Skeletal muscle cell (primary cell): ENCODE results near the gene ARL4A.

Experiments
- DNase-seq: peaks from one replicate; pipeline ENCODE4 v3.0.0-alpha.2; 2010; ENCODE audit warnings: low read depth
- H3K4me3 ChIP-seq: 2 replicates; pipeline ENCODE4 v1.5.1; 2011; ENCODE audit warnings: low read depth, mild to moderate bottlenecking, control low read depth, low read length, moderate library complexity

The ARL4A gene

DNA sequence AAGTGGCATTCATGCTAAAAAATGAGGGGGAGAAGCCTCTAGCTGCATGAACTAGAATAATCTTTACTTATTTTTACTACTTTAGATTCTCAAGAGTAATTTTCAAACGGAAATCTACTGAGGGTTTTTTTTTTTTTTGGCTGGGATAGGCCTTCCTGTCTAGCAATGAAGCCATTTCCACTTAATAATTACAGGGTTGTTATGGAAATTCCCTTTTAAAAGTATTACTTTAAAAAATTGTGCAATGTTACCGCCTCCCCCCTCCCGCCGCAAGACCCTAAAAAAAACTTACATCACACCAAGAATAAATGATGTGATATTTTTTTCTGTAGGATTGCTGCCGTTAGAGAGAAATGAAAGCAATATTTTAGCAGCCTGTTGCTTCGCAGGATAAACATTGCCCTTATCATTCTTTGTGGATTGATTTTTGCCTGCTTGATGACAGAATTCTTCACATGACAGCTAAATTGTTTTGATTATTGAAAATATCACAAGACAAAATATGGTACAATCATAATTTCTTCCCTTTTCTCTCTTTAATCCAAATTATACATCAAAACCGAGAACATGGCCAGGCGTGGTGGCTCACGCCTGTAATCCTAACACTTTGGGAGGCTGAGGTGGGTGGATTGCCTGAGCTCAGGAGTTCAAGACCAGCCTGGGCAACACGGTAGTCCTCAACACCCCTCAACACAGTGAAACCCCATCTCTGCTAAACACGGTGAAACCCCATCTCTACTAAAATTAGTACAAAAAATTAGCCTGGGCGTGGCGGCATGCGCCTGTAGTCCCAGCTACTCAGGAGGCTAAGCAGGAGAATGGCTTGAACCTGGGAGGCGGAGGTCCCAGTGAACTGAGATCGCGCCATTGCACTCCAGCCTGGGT lies 32.8 kb downstream of the ARL4A start:
- no peak for DNase-seq
- no peak overlapping the region for H3K4me3 ChIP-seq

DNA sequence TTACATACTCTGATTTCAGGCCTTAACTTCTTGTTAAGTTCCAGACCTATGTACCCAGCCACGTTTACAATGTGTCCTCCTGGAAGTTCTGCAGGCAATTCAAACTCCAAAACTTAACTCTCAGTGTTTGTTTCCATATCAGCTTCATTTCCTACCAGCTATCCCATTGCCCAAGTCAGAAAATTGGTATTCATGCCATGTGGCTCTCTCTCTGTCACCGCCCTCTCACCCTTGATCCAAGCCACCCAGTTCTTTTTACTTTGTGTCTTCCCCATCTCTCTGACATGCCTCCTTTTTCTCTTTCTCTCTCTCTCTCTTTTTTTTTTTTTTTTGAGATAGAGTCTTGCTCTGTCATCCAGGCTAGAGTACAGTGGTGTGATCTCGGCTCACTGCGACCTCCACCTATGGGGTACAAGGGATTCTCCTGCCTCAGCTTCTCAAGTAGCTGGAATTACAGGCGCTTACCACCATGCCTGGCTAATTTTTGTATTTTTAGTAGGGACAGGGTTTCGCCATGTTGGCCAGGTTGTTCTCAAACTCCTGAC lies 33.9 kb downstream of the ARL4A start:
- no peak for DNase-seq
- no peak overlapping the region for H3K4me3 ChIP-seq

DNA sequence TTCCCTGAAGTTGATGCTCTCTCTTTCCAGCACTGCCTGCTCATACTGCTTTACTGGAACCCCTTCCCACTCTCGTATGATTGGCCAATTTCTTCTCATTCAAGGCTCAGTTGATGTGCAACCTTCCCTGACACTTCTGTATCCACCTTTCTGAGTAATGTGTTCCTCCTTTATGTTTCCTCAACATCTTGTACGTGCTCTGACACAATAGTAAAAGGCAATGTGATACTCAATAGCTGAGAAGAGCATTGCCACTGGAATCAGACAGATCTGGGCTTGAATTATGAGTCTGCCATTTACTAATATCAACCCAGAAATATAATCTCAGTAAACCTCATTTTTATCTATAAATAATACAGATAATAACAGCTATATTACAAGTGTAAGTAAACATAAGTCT lies 34.7 kb downstream of the ARL4A start:
- no peak for DNase-seq
- no peak overlapping the region for H3K4me3 ChIP-seq

DNA sequence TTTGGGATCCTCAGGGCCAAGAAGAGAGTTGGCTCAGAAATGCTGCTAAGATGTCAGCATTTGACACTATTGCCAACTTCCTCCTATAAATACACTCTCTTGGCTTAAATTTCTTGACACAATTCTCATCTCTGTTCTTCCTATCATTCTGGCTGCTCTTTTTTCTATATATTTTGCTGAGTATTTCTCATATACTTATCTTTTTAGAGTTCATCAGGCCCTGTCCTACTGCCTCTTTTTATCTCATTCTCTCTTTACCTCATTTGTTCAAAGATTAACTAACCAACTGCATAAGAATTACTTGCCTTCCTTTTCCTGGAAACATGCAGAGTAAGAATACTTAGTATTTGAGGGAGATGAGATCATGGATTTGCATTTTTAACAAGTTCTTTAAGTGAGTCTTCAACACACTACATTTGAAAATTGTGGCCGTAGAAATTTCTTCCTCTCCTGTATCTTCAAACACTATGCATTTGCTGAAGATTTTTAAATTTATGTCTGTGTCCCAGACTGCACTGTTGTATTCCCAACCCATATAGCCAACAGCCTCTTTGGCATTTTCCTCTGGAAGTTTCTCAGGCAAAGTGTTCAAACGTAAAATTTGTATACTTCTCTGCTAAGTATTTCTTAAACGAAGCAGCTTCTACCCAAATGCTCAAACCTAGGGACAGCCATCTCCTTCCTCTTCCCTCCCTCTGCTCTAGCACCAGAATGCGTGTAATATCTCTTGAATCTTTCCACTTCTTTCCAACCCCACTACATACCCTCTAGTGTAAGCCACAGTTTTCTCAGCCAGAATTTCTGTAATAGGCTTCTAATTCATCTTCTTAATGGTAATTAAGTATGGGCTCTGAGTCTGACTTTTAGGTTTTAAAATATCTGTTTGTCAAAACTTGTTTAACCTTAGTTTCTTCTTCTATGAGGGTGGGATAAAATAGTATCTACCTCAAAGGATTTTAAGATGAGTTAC lies 35.5 kb downstream of the ARL4A start:
- DNase-seq = no peak
- no peak overlapping the region for H3K4me3 ChIP-seq

DNA sequence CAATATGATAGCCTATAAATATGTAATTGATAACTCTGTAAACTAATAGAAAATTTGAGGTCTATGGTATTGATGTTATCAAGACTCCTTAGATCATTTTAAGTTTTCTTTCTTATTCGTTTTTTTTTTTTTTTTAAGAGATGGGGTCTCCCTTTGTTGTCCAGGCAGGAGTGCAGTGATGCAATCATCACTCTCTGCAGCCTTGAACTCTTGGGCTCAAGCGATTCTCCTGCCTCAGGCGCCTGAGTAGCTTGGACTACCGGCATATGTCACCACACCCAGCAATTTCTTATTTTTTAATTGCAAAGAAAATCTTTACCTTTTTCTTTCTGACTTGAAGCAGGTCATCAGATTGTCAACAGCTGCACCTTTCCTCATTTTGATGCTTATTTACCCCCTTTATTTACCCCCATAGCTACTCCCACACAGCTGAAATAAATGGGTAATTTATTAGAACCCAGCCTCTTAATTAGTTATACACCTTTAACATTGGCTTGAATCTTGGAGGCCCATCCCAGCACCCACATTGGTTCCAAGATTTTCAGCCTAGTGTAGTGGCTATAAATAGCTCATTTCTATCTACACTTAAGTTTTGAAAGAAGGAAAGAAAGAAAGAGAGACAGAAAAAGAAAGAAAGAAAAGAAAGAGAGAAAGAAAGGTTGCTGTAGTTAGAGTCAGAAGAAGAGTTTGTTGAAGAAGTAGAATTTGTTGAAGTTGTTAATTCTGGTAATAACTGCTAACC lies 38.3 kb downstream of the ARL4A start:
- no peak for DNase-seq
- H3K4me3 ChIP-seq = no peak overlapping the region

DNA sequence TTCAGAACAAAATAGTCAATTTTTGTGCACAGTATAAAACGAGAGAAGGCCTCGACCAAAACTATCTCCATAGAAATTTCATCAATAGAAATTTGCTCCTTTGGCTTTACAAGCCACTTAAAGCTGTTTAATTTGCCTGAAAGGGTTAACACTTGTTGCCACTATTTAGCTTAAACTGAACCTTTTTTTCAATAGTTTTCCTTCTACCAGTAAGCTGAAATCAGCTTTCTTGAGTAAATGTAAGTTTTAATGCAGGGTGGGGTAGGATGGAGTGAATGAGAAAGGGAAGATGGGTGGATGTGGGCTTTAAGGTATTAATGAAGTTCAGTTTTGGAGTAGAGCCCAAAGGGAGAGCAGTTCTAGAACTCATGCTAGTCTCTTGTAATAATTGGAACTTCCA lies 39.5 kb downstream of the ARL4A start:
- DNase-seq = no peak
- no peak overlapping the region for H3K4me3 ChIP-seq

DNA sequence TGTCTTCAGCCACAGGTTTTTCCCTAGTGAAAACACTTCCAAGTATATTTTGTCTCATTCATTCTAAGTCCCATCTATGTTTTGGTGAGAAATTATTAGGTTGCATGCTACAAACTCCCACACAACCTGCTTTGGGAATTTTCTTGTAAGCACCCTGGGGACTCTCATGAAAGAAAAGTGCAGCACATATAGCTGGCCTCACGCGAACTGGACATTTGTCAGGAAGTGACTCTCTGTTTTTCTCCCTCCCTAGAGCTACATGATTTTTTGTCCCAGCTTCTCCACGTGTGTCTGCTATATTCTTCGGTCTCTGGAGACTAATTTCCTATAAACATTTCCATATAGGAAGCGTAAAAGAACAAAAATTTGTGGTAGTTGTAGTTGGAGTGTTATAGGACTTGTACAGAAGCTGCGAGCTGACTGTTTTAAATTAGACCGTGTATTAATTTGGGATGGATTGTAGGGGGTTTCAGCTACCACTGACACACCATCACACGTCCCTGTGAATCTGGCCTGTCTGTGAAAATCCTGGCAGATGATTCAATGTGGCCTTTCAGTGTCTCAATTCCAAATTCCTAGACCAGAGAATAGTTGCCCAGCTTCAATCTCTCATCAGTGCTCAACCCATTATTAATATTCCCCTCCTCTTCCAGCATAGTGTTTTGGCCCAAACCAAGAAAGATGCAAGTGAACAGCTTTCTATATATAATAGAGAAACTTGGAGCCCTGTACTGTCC lies 40.2 kb downstream of the ARL4A start:
- H3K4me3 ChIP-seq = no peak overlapping the region
- DNase-seq = no peak

DNA sequence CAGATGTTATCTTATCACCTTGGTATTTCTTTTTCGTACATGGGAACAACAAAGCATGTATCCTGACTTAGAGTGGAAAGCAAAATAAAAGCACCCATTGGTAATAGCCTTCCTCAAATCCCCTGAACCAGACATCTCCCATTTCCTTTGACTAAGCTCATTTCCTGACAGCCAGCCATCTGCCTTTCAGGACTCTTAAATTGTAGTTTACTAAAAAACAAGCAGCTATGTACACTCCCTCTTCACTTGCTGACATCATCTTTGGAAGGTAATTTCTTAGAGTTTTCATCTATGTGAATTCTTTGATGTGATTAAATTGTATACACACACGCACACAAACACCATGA lies 40.7 kb downstream of the ARL4A start:
- H3K4me3 ChIP-seq = no peak overlapping the region
- no peak for DNase-seq

DNA sequence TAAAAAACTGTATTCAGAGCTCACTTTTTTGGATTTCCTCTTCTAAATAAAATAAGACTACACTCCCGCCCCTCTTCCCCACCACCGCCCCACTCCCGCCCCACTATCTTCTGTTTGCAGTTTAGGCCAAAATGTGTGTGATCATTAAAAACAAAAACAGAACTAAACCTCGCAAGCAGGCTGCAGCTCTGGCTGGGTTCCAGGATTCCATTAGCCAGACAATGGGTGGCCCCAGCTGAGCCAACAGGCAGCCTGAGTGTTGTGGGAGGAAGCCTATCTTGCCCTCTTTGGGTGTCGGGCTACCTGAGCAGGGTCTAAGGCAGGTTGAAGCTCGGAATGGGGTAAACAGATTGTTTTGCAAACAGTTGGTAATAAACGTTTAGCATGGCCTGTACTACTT lies 41.7 kb downstream of the ARL4A start:
- H3K4me3 ChIP-seq = no peak overlapping the region
- DNase-seq = no peak

DNA sequence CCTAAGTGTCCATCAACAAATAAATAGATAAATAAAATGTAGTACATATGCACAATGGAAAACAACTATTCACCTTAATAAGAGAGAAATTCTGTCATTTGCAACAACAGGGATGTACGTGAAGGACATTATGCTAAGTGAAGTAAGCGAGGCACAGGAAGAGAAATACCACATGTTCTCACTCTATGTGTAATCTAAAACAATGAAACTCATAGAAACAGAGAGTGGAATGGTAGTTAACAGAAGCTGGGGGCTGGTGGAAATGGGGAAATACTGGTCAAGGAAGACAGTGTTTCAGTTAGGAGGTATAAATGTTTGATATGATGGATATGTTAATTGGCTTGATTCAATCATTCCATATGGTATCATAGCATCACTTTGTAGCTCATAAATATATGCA lies 43.1 kb downstream of the ARL4A start:
- no peak overlapping the region for H3K4me3 ChIP-seq
- DNase-seq = no peak

DNA sequence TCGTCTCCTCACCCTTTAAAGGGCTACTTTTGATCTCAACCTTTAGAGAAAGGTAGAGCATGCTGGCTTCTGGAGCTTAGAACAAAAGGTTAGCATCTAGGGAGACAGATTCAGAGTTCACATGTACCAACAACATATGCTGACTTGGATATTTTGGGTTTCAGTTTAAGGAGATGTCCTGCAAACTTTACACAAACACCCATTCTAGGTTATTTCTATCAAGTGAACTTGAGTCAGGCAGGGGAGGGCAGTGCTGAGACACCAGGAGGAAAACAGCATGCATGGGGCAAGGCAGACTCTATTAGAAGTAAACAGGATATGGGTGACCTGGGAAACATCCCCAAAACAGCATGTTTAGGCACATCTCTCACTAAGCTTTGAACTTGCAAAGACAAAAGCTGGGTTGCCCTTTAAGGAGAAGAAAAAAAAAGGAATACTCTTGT lies 43.8 kb downstream of the ARL4A start:
- DNase-seq = no peak

DNA sequence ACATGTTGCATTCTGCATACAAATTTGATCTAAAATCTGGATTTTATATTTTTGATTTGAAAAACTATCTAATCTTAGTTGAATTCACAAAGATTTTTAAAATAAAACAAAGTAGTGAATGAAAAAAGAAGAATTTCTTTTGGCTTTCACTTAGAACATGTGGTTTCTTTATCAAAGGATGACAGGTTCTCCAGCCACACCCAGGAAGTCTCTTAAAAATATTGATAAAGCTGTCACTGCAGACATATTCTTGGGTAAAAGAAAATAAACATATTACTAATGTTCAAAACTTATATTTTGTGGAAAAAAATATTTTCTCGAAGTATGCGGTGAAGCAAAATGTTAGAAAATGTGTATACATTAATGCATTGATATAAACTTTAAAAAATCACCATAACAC lies 44.3 kb downstream of the ARL4A start:
- no peak for DNase-seq

More for the DNA sequence above, 43.8 kb downstream of the ARL4A start:
- no peak overlapping the region for H3K4me3 ChIP-seq

DNA sequence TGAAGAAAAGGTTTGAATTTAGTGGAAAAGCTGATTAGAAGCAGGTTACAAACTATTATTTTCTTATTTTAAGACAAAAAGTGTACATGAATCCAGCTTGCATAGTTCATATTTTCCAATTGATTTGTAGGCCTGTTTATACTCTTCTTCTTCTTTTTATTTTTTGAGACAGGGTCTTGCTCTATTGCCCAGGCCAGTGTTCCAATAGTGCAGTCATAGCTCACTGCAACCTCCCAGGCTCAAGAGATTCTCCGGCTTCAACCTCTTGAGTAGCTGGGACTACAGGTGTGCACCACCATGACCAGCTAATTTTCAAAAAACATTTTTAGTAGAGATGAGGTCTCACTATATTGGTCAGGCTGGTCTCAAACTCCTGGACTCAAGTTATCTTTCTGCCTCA lies 45.0 kb downstream of the ARL4A start:
- no peak for DNase-seq
- no peak overlapping the region for H3K4me3 ChIP-seq

More for the DNA sequence above, 44.3 kb downstream of the ARL4A start:
- no peak overlapping the region for H3K4me3 ChIP-seq

DNA sequence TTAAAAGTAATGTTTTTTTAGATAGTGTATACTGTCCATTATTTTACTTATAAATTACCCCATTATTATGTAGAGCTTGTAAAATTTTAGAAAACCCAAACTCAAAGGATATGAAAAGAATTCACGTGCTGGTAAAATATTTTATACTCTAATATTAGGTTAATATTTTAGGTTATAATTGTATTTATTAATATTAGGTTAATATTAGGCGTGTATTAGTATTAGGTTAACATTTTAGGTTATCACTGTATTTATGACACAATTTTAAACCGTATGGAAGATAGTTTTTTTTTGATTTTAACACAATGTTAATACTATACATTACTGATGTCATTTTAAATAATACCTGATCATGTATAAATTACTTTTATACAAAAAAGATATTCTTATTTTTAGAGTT lies 48.5 kb downstream of the ARL4A start:
- no peak for DNase-seq
- H3K4me3 ChIP-seq = no peak overlapping the region

DNA sequence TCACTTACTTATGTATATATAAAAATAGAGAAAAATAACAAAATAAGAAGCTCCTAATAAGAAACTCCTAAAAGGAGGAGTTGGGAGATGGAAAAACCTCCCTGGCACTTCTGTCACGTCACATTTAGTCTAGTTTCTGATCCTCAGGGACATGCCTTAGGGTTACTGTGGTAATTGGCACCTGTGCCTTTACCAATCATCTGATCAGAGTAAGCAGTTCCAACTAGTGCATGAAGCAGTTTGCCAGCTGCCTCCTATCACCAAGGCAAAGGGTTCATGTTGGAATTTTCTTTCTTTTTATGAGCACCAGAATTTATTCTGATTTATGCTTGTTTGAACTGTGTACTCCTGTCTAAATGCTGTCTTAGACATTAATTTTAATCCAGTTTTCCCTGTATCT lies 49.9 kb downstream of the ARL4A start:
- no peak for DNase-seq
- H3K4me3 ChIP-seq = no peak overlapping the region

DNA sequence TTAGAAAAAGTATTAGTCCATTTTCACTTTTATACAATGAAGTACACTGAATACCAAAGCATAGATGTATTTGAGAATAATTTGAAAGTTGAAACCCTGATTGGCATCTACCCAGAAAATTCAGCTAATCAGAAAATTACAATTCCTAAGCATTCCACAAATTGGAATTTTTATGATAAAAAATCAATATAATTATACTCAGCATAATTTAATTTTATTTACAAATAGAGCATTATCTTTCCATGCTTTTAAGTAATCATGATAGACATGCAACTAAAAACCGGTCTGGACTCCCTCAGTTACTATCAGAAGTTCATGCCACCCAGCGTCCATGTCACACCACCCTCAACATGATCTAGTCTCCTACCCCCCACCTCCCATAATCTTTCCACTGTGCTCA lies 50.4 kb downstream of the ARL4A start:
- H3K4me3 ChIP-seq = no peak overlapping the region
- DNase-seq = no peak

DNA sequence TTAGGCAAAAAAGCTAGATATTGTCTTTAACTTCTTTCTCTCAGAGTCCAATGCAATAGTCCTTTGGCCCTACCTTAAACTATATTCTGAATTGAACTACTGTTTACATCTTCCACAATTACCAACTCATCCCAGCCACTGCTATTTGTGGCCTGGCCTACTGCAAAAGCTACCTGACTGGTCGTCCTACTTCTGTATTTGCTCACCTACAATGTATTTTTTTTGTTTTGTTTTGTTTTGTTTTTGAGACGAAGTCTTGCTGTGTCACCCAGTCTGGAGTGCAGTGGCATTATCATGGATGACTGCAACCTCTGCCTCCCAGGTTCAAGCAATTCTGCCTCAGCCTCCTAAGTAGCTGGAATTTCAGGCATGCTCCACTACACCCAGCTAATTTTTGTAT lies 51.2 kb downstream of the ARL4A start:
- DNase-seq = no peak

More for the DNA sequence above, 51.2 kb downstream of the ARL4A start:
- no peak overlapping the region for H3K4me3 ChIP-seq
